Thoracic aorta (tissue), 2 donors: ENCODE results near the gene KXD1. TPM values are rescaled to one million over a fixed set of nuclear protein-coding genes. Genes with fewer than 3 reads are reported as not detected.
A peak's percentile ranks its signal among the peaks of the same experiment; 100 is the strongest.
"Not testable (repeated sequence)": the region's sequence is repeated elsewhere in the genome, so short reads cannot be mapped to it uniquely, and the experiment has no call there.

Experiments used
- ATAC-seq: fragments of 150-250 bp; one replicate; pipeline ENCODE4 v1.8.0; 2017; ENCODE audit warnings: low read depth; ENCODE audit not compliant: insufficient number of reproducible peaks, low FRiP score
- DNase-seq: peaks from one replicate; pipeline ENCODE4 v3.0.0-alpha.2; 2020; ENCODE audit warnings: low spot score
- H3K27ac ChIP-seq, 2 donors: fragments of 200-600 bp; sonication (generic); 1 replicate in 1 of 2; 2 replicates in 1 of 2; pipeline ENCODE4 v1.5.1; 2016; ENCODE audit warnings: mild to moderate bottlenecking in 2 of 2, moderate library complexity in 2 of 2
- H3K27me3 ChIP-seq: fragments of 200-600 bp; sonication (generic); replicated peaks from 2 replicates; pipeline ENCODE4 v1.6.0; 2016; ENCODE audit warnings: mild to moderate bottlenecking; ENCODE audit not compliant: insufficient read depth
- H3K36me3 ChIP-seq: fragments of 200-600 bp; sonication (generic); one replicate; pipeline ENCODE4 v1.5.1; 2016
- H3K4me1 ChIP-seq, 2 donors: fragments of 200-600 bp; sonication (generic); 1 replicate in 1 of 2; 2 replicates in 1 of 2; pipeline versions ENCODE4 v1.5.1 to v1.6.0; 2016; ENCODE audit warnings: low read depth in 2 of 2, mild to moderate bottlenecking in 1 of 2; ENCODE audit not compliant: control insufficient read depth in 1 of 2
- H3K4me3 ChIP-seq: fragments of 200-600 bp; sonication (generic); 2 replicates; pipeline ENCODE4 v1.5.1; 2016; ENCODE audit warnings: mild to moderate bottlenecking
- H3K9me3 ChIP-seq: fragments of 200-600 bp; sonication (generic); 2 replicates; pipeline ENCODE4 v1.5.1; 2016
- total RNA-seq, 2 donors: library from RNA; depleted of rRNA; stranded (reverse); fragments of >200 nt; gene quantifications; one replicate each; pipeline versions ENCODE4 v1.1.0 to v1.2.3, GENCODE V29; 2016
- TF ChIP-seq, protein P1 (sequence below): fragments of 200-600 bp; sonication (generic); IDR thresholded peaks from one replicate; pipeline ENCODE4 v1.5.1; 2019; ENCODE audit warnings: antibody characterized with exemption

Gene KXD1
- total RNA-seq, 2 donors from 2014 or later: 99.6 to 174 TPM

DNA sequence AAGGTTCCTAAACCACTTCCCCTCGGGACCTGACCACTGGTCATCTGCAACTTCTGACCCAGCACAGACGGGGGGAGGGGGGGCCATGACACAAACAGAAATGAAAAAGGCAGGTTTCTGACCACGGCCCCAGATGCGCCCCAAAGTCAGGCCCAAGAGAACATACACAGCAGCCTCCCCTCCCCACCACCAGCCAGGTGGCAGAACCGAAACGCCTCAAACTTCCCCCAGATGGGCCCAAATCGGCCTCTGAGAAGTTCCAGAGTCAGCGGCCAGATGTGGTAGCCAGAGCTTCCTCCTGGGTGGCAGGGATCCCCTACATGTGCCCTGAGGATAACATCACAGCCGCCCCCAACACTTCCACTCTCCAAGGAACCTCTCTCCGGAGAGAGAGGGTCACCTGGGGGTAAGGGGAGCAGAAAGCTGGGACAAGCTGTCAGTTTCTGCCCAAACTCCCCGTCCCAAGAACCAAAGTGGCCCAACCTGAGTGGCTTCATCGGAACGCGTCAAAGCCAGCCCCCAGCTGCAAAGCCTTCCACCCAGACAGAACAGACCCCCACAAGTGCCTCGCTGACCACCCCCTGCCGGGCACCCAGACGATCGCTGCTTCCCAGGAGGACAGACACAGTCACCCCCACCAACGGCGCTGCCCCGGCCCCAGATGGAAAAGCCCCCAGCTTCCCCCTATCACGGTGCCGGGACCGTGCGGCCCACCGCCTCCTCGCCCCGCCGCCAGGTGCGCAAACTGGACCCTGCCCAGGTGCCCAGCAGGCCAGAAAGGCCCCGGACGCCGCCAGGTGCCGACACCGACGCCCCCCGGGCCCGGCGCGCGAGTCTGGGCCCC lies 36.6 kb upstream of the KXD1 start:
- peak overlapping the region; percentile 94 to 98 for H3K27ac ChIP-seq
- no peaks in the 10 kb centered on the region for H3K36me3 ChIP-seq
- H3K27me3 ChIP-seq: no peaks in the 10 kb centered on the region
- TF ChIP-seq, protein P1, sequence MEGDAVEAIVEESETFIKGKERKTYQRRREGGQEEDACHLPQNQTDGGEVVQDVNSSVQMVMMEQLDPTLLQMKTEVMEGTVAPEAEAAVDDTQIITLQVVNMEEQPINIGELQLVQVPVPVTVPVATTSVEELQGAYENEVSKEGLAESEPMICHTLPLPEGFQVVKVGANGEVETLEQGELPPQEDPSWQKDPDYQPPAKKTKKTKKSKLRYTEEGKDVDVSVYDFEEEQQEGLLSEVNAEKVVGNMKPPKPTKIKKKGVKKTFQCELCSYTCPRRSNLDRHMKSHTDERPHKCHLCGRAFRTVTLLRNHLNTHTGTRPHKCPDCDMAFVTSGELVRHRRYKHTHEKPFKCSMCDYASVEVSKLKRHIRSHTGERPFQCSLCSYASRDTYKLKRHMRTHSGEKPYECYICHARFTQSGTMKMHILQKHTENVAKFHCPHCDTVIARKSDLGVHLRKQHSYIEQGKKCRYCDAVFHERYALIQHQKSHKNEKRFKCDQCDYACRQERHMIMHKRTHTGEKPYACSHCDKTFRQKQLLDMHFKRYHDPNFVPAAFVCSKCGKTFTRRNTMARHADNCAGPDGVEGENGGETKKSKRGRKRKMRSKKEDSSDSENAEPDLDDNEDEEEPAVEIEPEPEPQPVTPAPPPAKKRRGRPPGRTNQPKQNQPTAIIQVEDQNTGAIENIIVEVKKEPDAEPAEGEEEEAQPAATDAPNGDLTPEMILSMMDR: no peak
- ATAC-seq (peak; percentile 2), DNase-seq (no peak)
- H3K9me3 ChIP-seq: no peaks in the 10 kb centered on the region
- H3K4me1 ChIP-seq: peaks cover 8 to 31% of the 10 kb centered on the region in 2 donors
- peak overlapping the region; percentile 96 for H3K4me3 ChIP-seq

- peaks cover 8 to 27% of the 10 kb centered on the region in 2 donors for H3K4me1 ChIP-seq
- no peaks in the 10 kb centered on the region for H3K9me3 ChIP-seq
- H3K4me3 ChIP-seq: peak within 1 kb of the TSS; percentile 96
- H3K27ac ChIP-seq: peak within 1 kb of the TSS; percentile 94 to 98
- DNase-seq: no peak
- H3K27me3 ChIP-seq: no peaks in the 10 kb centered on the region
- no peaks in the 10 kb centered on the region for H3K36me3 ChIP-seq
- TF ChIP-seq, protein P1: no peak
- no peak for ATAC-seq
These were observed 36.0 kb upstream of the KXD1 start, which contains the start of gene ELL for GRCh38 chr19:18521692-18522123. TSS of gene ELL (minus strand) at chr19:18522070. CDS start at chr19:18522055, 15 bp downstream.

GRCh38 chr19:18522124-18522861 lies 35.4 kb upstream of the KXD1 start:
- Histone ChIP-seq H3K27ac (peak overlapping the region in 1 of 2 donors; percentile 98), H3K36me3 (no peaks in the 10 kb centered on the region), H3K27me3 (no peaks in the 10 kb centered on the region), H3K4me3 (peak overlapping the region; percentile 96), H3K9me3 (no peaks in the 10 kb centered on the region), H3K4me1 (peaks cover 8 to 21% of the 10 kb centered on the region in 2 donors)
- TF ChIP-seq, protein P1: no peak
- DNase-seq: peak; percentile 100
- ATAC-seq: peak; percentile 90

DNA sequence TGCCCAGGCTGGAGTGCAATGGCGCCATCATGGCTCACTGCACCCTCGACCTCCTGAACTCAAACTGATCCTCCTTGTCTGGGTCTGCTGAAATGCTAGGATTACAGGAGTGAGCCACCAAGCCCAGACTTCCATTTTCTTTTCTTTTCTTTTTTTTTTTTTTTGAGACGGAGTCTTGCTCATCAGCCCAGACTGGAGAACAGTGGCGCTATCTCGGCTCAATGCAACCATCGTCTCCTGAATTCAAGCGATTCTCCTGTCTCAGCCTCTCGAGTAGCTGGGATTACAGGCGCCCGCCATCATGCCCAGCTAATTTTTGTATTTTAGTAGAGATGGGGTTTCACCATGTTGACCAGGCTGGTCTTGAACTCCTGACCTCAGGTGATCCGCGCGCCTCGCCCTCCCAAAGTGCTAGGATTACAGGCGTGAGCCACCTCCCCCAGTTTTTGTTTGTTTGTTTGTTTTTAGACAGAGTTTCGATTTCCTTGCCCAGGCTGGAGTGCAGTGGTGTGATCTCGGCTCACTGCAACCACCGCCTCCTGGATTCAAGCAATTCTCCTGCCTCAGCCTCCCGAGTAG lies 34.7 kb upstream of the KXD1 start:
- not testable (repeated sequence) for H3K36me3 ChIP-seq, DNase-seq, H3K9me3 ChIP-seq, H3K27me3 ChIP-seq
- Histone ChIP-seq H3K27ac (peak overlapping the region in 1 of 2 donors; percentile 35), H3K4me3 (peak overlapping the region; percentile 68), H3K4me1 (peaks cover 8 to 19% of the 10 kb centered on the region in 2 donors)
- peak; percentile 0 for ATAC-seq

DNA sequence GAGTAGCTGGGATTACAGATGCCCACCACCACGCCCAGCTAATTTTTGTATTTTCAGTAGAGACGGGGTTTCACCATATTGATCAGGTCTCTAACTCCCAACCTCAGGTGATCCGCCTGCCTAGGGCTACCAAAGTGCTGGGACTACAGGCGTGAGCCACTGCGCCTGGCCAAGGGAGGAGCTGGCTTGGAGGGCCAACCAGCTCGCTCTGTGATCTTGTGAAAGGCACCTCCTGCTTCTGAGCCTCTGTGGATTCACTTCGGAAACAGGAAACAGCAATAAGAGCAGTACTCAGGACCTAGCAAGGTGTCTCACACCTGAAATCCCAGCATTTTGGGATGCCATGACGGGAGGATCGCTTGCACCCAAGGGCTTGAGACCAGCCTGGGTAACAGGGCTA lies 33.8 kb upstream of the KXD1 start:
- H3K27ac ChIP-seq: no peak overlapping the region
- peaks cover 8 to 14% of the 10 kb centered on the region in 2 donors for H3K4me1 ChIP-seq
- no peak overlapping the region for H3K4me3 ChIP-seq
- H3K36me3 ChIP-seq: no peaks in the 10 kb centered on the region
- no peak for ATAC-seq
- TF ChIP-seq, protein P1: no peak
- H3K27me3 ChIP-seq: no peaks in the 10 kb centered on the region
- DNase-seq: no peak
- no peaks in the 10 kb centered on the region for H3K9me3 ChIP-seq
